HEK293T (cell line): ENCODE results near the gene MYO16.

Experiments used
- CTCF ChIA-PET: fragments of 350-600 bp; formaldehyde crosslinking; extraction: SDS; loops from one replicate; lab custom pipeline; 2021; ENCODE audit warnings: antibody characterized with exemption, inconsistent platforms; lab: Yijun Ruan, JAX
- POLR2A ChIA-PET: fragments of 350-600 bp; formaldehyde crosslinking; extraction: SDS; loops from one replicate; lab custom pipeline; 2020; ENCODE audit warnings: antibody characterized with exemption, inconsistent platforms; lab: Yijun Ruan, JAX
- DNase-seq: peaks from one replicate; pipeline ENCODE4 v3.0.0; 2012; ENCODE audit warnings: mixed read lengths; ENCODE audit errors: extremely low spot score
- ARNT ChIP-seq: fragments of 450-650 bp; IDR thresholded peaks from 2 replicates; pipeline ENCODE4 v1.6.1; 2017; ENCODE audit warnings: mild to moderate bottlenecking
- BHLHE40 ChIP-seq: fragments of 450-650 bp; IDR thresholded peaks from 2 replicates; pipeline ENCODE4 v1.6.1; 2016; ENCODE audit warnings: mild to moderate bottlenecking, moderate library complexity, borderline replicate concordance
- CTBP1 ChIP-seq: fragments of 450-650 bp; IDR thresholded peaks from 2 replicates; pipeline ENCODE4 v1.6.1; 2016; ENCODE audit warnings: borderline replicate concordance
- ELF4 ChIP-seq: fragments of 450-650 bp; IDR thresholded peaks from 2 replicates; pipeline ENCODE4 v1.6.1; 2017; ENCODE audit warnings: antibody characterized with exemption
- FOXA1 ChIP-seq: fragments of 450-650 bp; IDR thresholded peaks from 2 replicates; pipeline ENCODE4 v1.6.1; 2016; ENCODE audit warnings: mild to moderate bottlenecking
- FOXK2 ChIP-seq: fragments of 450-650 bp; IDR thresholded peaks from 2 replicates; pipeline ENCODE4 v1.6.1; 2016; ENCODE audit warnings: mild to moderate bottlenecking
- FOXM1 ChIP-seq: fragments of 450-650 bp; IDR thresholded peaks from 2 replicates; pipeline ENCODE4 v1.6.1; 2017; ENCODE audit warnings: mild to moderate bottlenecking, borderline replicate concordance
- HDGF ChIP-seq: fragments of 450-650 bp; IDR thresholded peaks from 2 replicates; pipeline ENCODE4 v1.6.1; 2017; ENCODE audit warnings: antibody characterized with exemption, borderline replicate concordance
- L3MBTL2 ChIP-seq: fragments of 450-650 bp; conservative IDR thresholded peaks from 2 replicates; pipeline ENCODE4 v1.6.1; 2016; ENCODE audit warnings: mild to moderate bottlenecking
- LEF1 ChIP-seq: fragments of 450-650 bp; IDR thresholded peaks from 2 replicates; pipeline ENCODE4 v1.6.1; 2017; ENCODE audit warnings: mild to moderate bottlenecking, borderline replicate concordance
- NFRKB ChIP-seq: fragments of 450-650 bp; IDR thresholded peaks from 2 replicates; pipeline ENCODE4 v1.6.1; 2016; ENCODE audit warnings: mild to moderate bottlenecking, moderate library complexity
- SP1 ChIP-seq: fragments of 450-650 bp; IDR thresholded peaks from 2 replicates; pipeline ENCODE4 v1.6.1; 2017
- SUZ12 ChIP-seq: fragments of 450-650 bp; IDR thresholded peaks from 2 replicates; pipeline ENCODE4 v1.6.1; 2016; ENCODE audit warnings: mild to moderate bottlenecking
- TARDBP ChIP-seq: fragments of 450-650 bp; IDR thresholded peaks from 2 replicates; pipeline ENCODE4 v1.6.1; 2016
- ZNF384 ChIP-seq: fragments of 450-650 bp; IDR thresholded peaks from 2 replicates; pipeline ENCODE4 v1.6.1; 2016
- TF ChIP-seq, protein P1 (sequence below): fragments of 450-650 bp; IDR thresholded peaks from 2 replicates; pipeline ENCODE4 v1.6.1; 2016

MYO16 gene

DNA sequence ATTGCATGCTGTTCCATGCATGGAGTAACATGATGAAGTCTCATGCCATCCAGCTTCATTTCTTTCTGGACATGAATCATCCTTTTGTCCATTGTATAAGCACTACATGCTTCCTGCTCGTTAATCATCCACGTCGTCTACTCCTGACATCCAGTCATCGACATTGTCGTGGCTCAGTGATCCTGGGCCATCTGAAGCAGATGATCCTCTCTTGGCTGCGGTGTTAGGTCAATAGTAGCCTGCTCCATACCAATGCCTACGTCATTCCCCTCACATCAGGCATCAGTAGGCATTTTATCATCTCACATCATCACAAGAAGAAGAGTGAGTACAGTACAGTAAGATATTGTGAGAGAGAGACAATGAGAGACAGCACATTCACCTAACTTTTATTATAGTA is 7.9 kb upstream of the MYO16 start:
- TF ChIP-seq ZNF384 = no peak
- no peak for TF ChIP-seq FOXA1
- TF ChIP-seq L3MBTL2 = no peak
- TF ChIP-seq CTBP1 = no peak
- TF ChIP-seq, protein P1, sequence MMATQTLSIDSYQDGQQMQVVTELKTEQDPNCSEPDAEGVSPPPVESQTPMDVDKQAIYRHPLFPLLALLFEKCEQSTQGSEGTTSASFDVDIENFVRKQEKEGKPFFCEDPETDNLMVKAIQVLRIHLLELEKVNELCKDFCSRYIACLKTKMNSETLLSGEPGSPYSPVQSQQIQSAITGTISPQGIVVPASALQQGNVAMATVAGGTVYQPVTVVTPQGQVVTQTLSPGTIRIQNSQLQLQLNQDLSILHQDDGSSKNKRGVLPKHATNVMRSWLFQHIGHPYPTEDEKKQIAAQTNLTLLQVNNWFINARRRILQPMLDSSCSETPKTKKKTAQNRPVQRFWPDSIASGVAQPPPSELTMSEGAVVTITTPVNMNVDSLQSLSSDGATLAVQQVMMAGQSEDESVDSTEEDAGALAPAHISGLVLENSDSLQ = no peak
- TF ChIP-seq SUZ12 = no peak
- TF ChIP-seq ELF4 = no peak
- no peak for TF ChIP-seq BHLHE40
- no peak for TF ChIP-seq FOXK2
- no peak for TF ChIP-seq TARDBP
- TF ChIP-seq HDGF = no peak
- no peak for TF ChIP-seq FOXM1
- TF ChIP-seq NFRKB = no peak
- TF ChIP-seq ARNT = no peak
- no peak for TF ChIP-seq SP1
- TF ChIP-seq LEF1 = no peak
- POLR2A ChIA-PET = no interaction called here
- no peak for DNase-seq
- CTCF ChIA-PET = no interaction called here

DNA sequence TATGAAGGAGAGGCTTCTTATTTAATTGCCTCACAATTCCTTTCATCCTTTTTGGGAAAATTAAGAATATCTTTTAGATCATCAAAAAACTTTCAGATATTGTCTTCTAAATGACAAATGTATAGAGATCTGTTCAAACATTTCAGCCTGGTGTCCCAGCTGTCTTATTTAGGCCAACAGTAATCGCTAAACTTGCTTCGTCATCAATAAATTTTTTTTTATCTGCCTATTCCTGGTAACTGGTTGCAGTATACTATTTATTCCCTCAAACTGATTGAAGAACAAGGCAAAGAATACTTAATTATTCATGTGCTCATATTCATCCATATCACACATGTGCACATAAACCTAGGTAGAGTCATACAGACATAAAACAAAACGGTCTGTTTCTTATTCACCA is 5.3 kb upstream of the MYO16 start:
- TF ChIP-seq ZNF384 (no peak), FOXM1 (no peak), LEF1 (no peak)
- CTCF ChIA-PET = no interaction called here
- no peak for DNase-seq
- POLR2A ChIA-PET = no interaction called here

DNA sequence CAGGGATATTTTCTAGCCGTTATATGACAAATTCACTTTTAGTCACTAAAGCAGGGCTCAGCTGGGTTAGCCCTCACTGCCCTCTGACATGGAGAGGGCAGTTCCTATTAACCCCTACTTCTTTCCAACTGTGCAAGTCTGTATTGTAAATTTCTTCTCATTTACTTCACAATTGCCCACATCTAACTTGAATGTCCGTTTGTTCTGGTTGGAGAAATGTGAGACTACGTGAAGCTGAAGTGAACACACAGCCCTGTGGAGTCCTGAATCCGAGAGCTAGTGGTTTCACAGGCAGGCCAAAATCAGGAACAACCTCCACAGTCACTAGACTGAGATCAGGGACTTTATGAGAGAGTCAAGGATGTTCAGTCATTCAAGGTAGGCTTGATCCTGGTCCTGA is 4.4 kb upstream of the MYO16 start:
- POLR2A ChIA-PET = no interaction called here
- CTCF ChIA-PET = no interaction called here
- TF ChIP-seq BHLHE40 (no peak), CTBP1 (no peak), ZNF384 (no peak)
- TF ChIP-seq, protein P1 = no peak
- DNase-seq = no peak

DNA sequence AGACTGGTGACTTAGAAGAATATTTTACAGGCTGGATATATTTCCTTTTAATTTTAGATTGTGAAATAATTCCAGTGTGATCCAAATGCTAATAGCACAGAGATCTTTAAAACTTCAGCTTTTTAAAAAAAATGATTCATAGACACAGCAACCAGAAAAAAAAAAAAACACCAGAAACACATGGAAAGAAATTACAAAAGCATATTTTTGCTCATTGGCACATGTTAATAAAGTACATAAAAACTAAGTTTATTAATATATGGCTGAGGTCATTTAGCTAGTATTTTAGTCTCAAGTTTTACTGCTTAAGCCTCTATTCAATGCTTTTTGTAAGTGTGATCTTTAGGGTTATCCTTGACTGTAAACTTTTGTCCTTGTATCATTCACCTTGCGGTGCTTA is 577 bp downstream of the MYO16 start:
- POLR2A ChIA-PET = no interaction called here
- CTCF ChIA-PET = no interaction called here
- no peak for DNase-seq
- TF ChIP-seq HDGF (no peak), ZNF384 (no peak), FOXK2 (no peak), SUZ12 (no peak), ELF4 (no peak), SP1 (no peak), ARNT (no peak), NFRKB (no peak), LEF1 (no peak), BHLHE40 (no peak), FOXA1 (no peak), TARDBP (no peak), L3MBTL2 (no peak), FOXM1 (no peak), CTBP1 (no peak)
- TF ChIP-seq, protein P1 = no peak

DNA sequence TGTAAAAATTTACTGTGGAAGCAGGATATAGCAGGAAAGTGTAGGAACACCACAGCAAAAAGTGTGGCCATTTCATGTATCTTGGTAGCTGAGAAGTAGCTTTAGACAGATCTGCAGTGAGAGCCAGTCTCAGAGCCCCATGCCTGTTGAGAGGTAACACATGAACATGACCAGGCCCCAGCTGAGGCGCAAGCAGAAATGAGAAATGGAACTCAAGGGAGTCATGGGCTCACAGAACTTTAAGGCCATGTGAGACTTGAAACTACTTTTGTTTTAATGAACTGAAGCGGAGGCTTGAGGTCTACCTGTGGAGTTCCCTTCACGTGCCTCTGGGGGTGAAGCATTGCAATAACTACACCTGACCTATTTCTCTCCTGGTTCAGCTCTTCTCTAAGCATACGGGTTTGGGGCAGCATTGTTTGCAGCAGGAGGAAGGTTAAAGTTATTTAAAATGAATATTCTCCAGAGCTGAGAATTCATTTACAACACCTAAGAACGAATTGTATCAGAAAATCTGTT is 3.3 kb downstream of the MYO16 start:
- POLR2A ChIA-PET = no interaction called here
- CTCF ChIA-PET = no interaction called here

DNA sequence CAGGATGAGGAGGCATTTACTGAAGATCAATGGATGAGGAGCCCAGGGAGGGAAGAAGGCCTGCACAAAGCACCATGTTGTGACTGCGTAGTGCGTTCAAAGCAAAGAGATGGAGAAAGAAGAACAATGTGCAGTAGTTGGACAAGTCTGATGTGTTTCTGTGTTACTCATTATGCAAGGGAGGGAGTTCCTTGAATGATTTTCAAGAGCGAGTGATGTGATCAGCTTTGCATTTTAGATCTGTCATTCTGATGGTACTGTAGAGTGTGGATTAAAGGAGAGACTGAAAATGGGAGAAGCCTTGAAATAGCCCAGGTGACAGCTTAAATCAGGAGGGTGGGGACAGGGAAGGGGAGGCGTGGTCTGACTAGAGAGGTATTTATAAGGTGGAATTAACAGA is 9.5 kb downstream of the MYO16 start:
- CTCF ChIA-PET = no interaction called here
- POLR2A ChIA-PET = no interaction called here
- no peak for DNase-seq
- TF ChIP-seq L3MBTL2 (no peak), SP1 (no peak), HDGF (no peak), FOXA1 (no peak), BHLHE40 (no peak), FOXM1 (no peak), NFRKB (no peak), TARDBP (no peak), CTBP1 (no peak), ZNF384 (no peak), ELF4 (no peak)
- TF ChIP-seq, protein P1 = no peak

More for the DNA sequence above, 3.3 kb downstream of the MYO16 start:
- TF ChIP-seq BHLHE40 = no peak
- no peak for TF ChIP-seq LEF1
- no peak for TF ChIP-seq FOXA1
- TF ChIP-seq FOXM1 = no peak
- no peak for DNase-seq
